ENCODE results near the gene DOC2A. TPM values are rescaled to one million over a fixed set of nuclear protein-coding genes. Genes with fewer than 3 reads are reported as not detected.

Gene DOC2A
- total and polyA plus RNA-seq, 2 of the 4 experiments (the other 2 are of a cell fraction), result under 0.01 to 0.48 TPM

DNA sequence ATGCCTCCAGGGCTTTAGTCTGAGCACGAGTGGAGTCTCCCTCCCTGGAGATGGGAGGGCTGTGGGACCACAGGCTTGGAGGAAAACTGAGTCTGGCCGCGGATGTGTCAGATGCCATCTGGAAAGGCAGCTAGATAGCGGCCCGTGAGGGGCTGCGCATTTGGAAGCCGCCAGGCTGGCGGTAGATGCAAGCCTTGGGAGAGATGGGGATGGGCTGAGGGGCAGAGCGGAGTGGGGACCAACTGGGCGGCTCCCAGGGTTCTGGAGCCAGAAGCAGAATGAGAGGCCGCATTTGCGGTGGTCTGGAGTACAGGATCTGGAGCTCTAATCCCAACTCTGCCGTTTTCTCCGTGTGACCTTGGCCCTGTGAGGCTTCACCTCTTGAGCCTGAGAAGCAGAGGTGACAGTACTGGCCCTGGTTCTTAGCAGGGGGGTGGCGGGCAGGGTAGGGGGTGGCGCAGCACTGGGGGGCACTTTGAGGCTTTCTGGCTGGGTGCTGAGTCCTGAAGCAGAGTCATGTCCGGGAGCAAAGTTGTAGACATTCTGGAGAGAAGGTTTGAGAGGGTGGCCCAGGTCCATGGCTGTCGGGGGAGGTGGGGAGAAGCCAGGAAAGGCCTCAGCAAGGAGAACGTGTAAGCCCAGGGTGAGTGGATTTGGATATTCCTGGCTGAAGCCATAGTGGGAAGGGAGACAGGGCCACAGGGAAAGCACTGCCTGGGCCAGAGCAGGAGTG lies 8.0 kb downstream of the DOC2A start:
- ATAC-seq (ENCODE audit: low read depth) (no peak), DNase-seq (no peak)
- no peak overlapping the region for H3K18ac ChIP-seq (ENCODE audit: low read depth, low read length)
- TF ChIP-seq CEBPB (IDR thresholded peaks at IDR 0.05; ENCODE audit: low read depth, low read length) (no peak), FOS (IDR thresholded peaks at IDR 0.05; ENCODE audit: low read depth, low read length) (no peak), NFE2L2 (IDR thresholded peaks at IDR 0.05; ENCODE audit: low read depth, low read length) (no peak), POLR2A (IDR thresholded peaks at IDR 0.05; ENCODE audit: low read depth, low read length) (no peak), CHD1 (IDR thresholded peaks at IDR 0.05; ENCODE audit: low read depth, low read length) (no peak), MXI1 (IDR thresholded peaks at IDR 0.05; ENCODE audit: borderline replicate concordance, low read depth, low read length) (no peak), RFX5 (IDR thresholded peaks at IDR 0.05; ENCODE audit: low read depth, low read length) (no peak), MAZ (IDR thresholded peaks at IDR 0.05; ENCODE audit: borderline replicate concordance, low read depth, low read length) (no peak), RAD21 (IDR thresholded peaks at IDR 0.05; ENCODE audit: low read length) (no peak), RCOR1 (IDR thresholded peaks at IDR 0.05; ENCODE audit: insufficient replicate concordance, low read length) (no peak), MAFK (IDR thresholded peaks at IDR 0.05; ENCODE audit: low read depth, low read length) (no peak), CTCF (conservative IDR thresholded peaks at IDR 0.05; ENCODE audit: low read depth, low read length) (no peak), BHLHE40 (IDR thresholded peaks at IDR 0.05; ENCODE audit: low read depth, low read length) (no peak), SMC3 (IDR thresholded peaks at IDR 0.05; ENCODE audit: low read depth, low read length) (no peak)
- TF ChIP-seq, protein P1, sequence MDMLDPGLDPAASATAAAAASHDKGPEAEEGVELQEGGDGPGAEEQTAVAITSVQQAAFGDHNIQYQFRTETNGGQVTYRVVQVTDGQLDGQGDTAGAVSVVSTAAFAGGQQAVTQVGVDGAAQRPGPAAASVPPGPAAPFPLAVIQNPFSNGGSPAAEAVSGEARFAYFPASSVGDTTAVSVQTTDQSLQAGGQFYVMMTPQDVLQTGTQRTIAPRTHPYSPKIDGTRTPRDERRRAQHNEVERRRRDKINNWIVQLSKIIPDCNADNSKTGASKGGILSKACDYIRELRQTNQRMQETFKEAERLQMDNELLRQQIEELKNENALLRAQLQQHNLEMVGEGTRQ (IDR thresholded peaks at IDR 0.05; ENCODE audit: low read depth, low read length), result no peak
- TF ChIP-seq, protein P2, sequence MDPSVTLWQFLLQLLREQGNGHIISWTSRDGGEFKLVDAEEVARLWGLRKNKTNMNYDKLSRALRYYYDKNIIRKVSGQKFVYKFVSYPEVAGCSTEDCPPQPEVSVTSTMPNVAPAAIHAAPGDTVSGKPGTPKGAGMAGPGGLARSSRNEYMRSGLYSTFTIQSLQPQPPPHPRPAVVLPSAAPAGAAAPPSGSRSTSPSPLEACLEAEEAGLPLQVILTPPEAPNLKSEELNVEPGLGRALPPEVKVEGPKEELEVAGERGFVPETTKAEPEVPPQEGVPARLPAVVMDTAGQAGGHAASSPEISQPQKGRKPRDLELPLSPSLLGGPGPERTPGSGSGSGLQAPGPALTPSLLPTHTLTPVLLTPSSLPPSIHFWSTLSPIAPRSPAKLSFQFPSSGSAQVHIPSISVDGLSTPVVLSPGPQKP (IDR thresholded peaks at IDR 0.05; ENCODE audit: borderline replicate concordance, low read depth, low read length), result no peak
- H4K8ac ChIP-seq (ENCODE audit: low read depth in 2 of 2, low read length in 2 of 2), result no peak overlapping the region
- no peak overlapping the region for H2BK20ac ChIP-seq (ENCODE audit: low read depth, low read length)
- H2AK9ac ChIP-seq (replicated peaks; ENCODE audit: low read depth, low read length, poor library complexity), result no peak overlapping the region
- whole genome bisulfite sequencing, 2 experiments (ENCODE audit: extremely low coverage in 2 of 2, insufficient read length in 1 of 2), result 86% methylated on average over 6 of the region's 19 CpGs; no CpG with 5 or more reads in 1 of the 2 experiments
- H2BK5ac ChIP-seq (ENCODE audit: low read depth, low read length, poor library complexity, severe bottlenecking), result no peak overlapping the region
- H3K4ac ChIP-seq (ENCODE audit: low read depth, low read length), result no peak overlapping the region
- no peak overlapping the region for H4K5ac ChIP-seq (ENCODE audit: low read depth, low read length)
- no peak overlapping the region for H2AK5ac ChIP-seq (ENCODE audit: low read depth, low read length)
- BruUV-seq (replicated peaks), result no TSS peak
- no peak overlapping the region for H3K4me2 ChIP-seq (ENCODE audit: low read depth, low read length)
- in situ Hi-C loops (cut with MboI; ENCODE audit: low sequenced_read_pairs) (no loop called here), intact Hi-C loops (cut with micrococcal nuclease) (no loop called here), dilution Hi-C loops (cut with HindIII; ENCODE audit: low sequenced_read_pairs, unreplicated experiment) (no loop called here)
- POLR2A ChIA-PET (ENCODE audit: unreplicated experiment), result no interaction called here
- H4K91ac ChIP-seq (ENCODE audit: insufficient read depth, low read depth, low read length), result no peak overlapping the region
- H3K9ac ChIP-seq (ENCODE audit: low read depth, low read length), result no peak overlapping the region
- H3K79me1 ChIP-seq (ENCODE audit: low read depth in 1 of 2, low read length in 2 of 2), result peaks cover 6 to 17% of the 10 kb centered on the region in 2 experiments; a peak in 3 of 4 replicates
- no peak overlapping the region for H3K56ac ChIP-seq (ENCODE audit: extremely low read depth, insufficient read depth, low read length)
- H3K4me1 ChIP-seq (ENCODE audit: control insufficient read depth, insufficient read depth, low read length), result no peaks in the 10 kb centered on the region
- H3K9me1 ChIP-seq (ENCODE audit: insufficient read depth, low read length), result 0 out of 2 replicates have a peak, but pooled peaks cover 2% of the 10 kb centered on the region
- H2BK15ac ChIP-seq (ENCODE audit: low read depth, low read length), result no peak overlapping the region
- H4K20me1 ChIP-seq (ENCODE audit: insufficient read depth, low read length), result no peaks in the 10 kb centered on the region
- H2AFZ ChIP-seq (replicated peaks; ENCODE audit: low read length, poor library complexity), result no peak overlapping the region
- H3K27ac ChIP-seq (ENCODE audit: insufficient read depth, low read length), result no peak overlapping the region
- no peak overlapping the region for H2BK120ac ChIP-seq (ENCODE audit: low read depth, low read length)
- CTCF ChIA-PET, result no interaction called here
- H3K27me3 ChIP-seq (ENCODE audit: control insufficient read depth, insufficient read depth, low read length), result no peaks in the 10 kb centered on the region
- H3K14ac ChIP-seq (replicated peaks; ENCODE audit: low read depth, low read length), result no peak overlapping the region
- peaks cover 18% of the 10 kb centered on the region for H3K36me3 ChIP-seq (ENCODE audit: control insufficient read depth, insufficient read depth, low read length)
- no peak overlapping the region for H3K4me3 ChIP-seq (ENCODE audit: insufficient read depth, low read depth, low read length)
- no peaks in the 10 kb centered on the region for H3K9me3 ChIP-seq (ENCODE audit: control insufficient read depth, insufficient read depth, low read length)
- H3K23ac ChIP-seq (ENCODE audit: low read depth, low read length), result no peak overlapping the region

All from IMR-90 (cell line).